Prostate gland (tissue), 2 donors: ENCODE data around the gene AIMP1. TPM values are rescaled to one million over a fixed set of nuclear protein-coding genes. Genes with fewer than 3 reads are reported as not detected.
A peak's percentile ranks its signal among the peaks of the same experiment; 100 is the strongest.

Experiments used
- DNase-seq: peaks from one replicate; pipeline ENCODE4 v3.0.0-alpha.2; 2019; ENCODE audit warnings: low spot score
- H3K27ac ChIP-seq, 2 donors: fragments of 200-600 bp; sonication (generic); 2 replicates each; pipeline ENCODE4 v1.5.1; 2017 to 2019
- H3K27me3 ChIP-seq: fragments of 200-600 bp; sonication (generic); replicated peaks from 2 replicates; pipeline ENCODE4 v1.5.1; 2019; ENCODE audit not compliant: insufficient read depth
- H3K36me3 ChIP-seq, 2 donors: fragments of 200-600 bp; sonication (generic); 1 replicate in 1 of 2; 2 replicates in 1 of 2; pipeline versions ENCODE4 v1.5.1 to v1.8.1; 2017 to 2019
- H3K4me1 ChIP-seq: fragments of 200-600 bp; sonication (generic); replicated peaks from 2 replicates; pipeline ENCODE4 v1.5.1; 2019
- H3K4me3 ChIP-seq, 2 donors: fragments of 200-600 bp; sonication (generic); 2 replicates each; pipeline ENCODE4 v1.5.1; 2017 to 2019
- H3K9me3 ChIP-seq: fragments of 200-600 bp; sonication (generic); 2 replicates; pipeline ENCODE4 v1.5.1; 2017
- POLR2A ChIP-seq: fragments of 450-650 bp; IDR thresholded peaks from one replicate; pipeline ENCODE4 v1.6.1; 2016; ENCODE audit warnings: antibody characterized with exemption, mild to moderate bottlenecking
- POLR2AphosphoS5 ChIP-seq: sonication (generic); formaldehyde crosslinking; IDR thresholded peaks from one replicate; pipeline ENCODE4 v1.6.1; 2017; ENCODE audit warnings: antibody characterized with exemption
- WGBS: methylation state at CpG from one replicate; pipeline ENCODE4 v1.1.5; 2018; 5-methylcytosine and 5-hydroxymethylcytosine counted together
- intact Hi-C: fragments of 100-400 bp; cut with DNase I; formaldehyde crosslinking; loops from one replicate; pipeline ENCODE4 v1.14.2; 2022
- total RNA-seq, 2 donors: library from RNA; depleted of rRNA; stranded (reverse); fragments of >200 nt; gene quantifications; one replicate each; pipeline ENCODE4 v1.1.0, GENCODE V29; 2016
- TF ChIP-seq, protein P1 (sequence below), 4 experiments: fragments of 200-600 bp in 2 of 4; fragments of 450-650 bp in 2 of 4; sonication (generic) in 2 of 4; IDR thresholded peaks; 1 replicate in 3 of 4; 2 replicates in 1 of 4; pipeline ENCODE4 v1.5.1; 2016 to 2019; ENCODE audit warnings: antibody characterized with exemption in 4 of 4, mild to moderate bottlenecking in 2 of 4, moderate library complexity in 2 of 4

The AIMP1 gene
- total RNA-seq, 2 donors from 2014 or later, result 20.5 to 32.4 TPM

- intact Hi-C loops, result no loop called here
- H3K9me3 ChIP-seq, result no peaks in the 10 kb centered on the region
- no peak overlapping the region for H3K27ac ChIP-seq
- no peak for DNase-seq
- WGBS, result 67% methylated on average over 1 of the region's 1 CpG
- no peaks in the 10 kb centered on the region for H3K36me3 ChIP-seq
- no peaks in the 10 kb centered on the region for H3K27me3 ChIP-seq
- peaks cover 4% of the 10 kb centered on the region for H3K4me1 ChIP-seq
- TF ChIP-seq POLR2A (no peak), POLR2AphosphoS5 (no peak)
- TF ChIP-seq, protein P1, sequence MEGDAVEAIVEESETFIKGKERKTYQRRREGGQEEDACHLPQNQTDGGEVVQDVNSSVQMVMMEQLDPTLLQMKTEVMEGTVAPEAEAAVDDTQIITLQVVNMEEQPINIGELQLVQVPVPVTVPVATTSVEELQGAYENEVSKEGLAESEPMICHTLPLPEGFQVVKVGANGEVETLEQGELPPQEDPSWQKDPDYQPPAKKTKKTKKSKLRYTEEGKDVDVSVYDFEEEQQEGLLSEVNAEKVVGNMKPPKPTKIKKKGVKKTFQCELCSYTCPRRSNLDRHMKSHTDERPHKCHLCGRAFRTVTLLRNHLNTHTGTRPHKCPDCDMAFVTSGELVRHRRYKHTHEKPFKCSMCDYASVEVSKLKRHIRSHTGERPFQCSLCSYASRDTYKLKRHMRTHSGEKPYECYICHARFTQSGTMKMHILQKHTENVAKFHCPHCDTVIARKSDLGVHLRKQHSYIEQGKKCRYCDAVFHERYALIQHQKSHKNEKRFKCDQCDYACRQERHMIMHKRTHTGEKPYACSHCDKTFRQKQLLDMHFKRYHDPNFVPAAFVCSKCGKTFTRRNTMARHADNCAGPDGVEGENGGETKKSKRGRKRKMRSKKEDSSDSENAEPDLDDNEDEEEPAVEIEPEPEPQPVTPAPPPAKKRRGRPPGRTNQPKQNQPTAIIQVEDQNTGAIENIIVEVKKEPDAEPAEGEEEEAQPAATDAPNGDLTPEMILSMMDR (IDR thresholded peaks at IDR 0.05), result no peak
- no peak overlapping the region for H3K4me3 ChIP-seq
Measured at GRCh38 chr4:106312377-106312776, 4.0 kb upstream of the AIMP1 start.

- intact Hi-C loops, result no loop called here
- no peaks in the 10 kb centered on the region for H3K36me3 ChIP-seq
- H3K4me3 ChIP-seq, result no peak overlapping the region
- WGBS, result 83% methylated on average over 3 of the region's 3 CpGs
- H3K4me1 ChIP-seq, result peaks cover 8% of the 10 kb centered on the region
- no peak for DNase-seq
- TF ChIP-seq, protein P1 (IDR thresholded peaks at IDR 0.05), result no peak
- no peak for TF ChIP-seq POLR2AphosphoS5
- TF ChIP-seq POLR2A, result no peak
- no peak overlapping the region for H3K27ac ChIP-seq
- H3K27me3 ChIP-seq, result no peaks in the 10 kb centered on the region
- no peaks in the 10 kb centered on the region for H3K9me3 ChIP-seq
Measured at GRCh38 chr4:106312997-106313522, 3.3 kb upstream of the AIMP1 start.

DNA sequence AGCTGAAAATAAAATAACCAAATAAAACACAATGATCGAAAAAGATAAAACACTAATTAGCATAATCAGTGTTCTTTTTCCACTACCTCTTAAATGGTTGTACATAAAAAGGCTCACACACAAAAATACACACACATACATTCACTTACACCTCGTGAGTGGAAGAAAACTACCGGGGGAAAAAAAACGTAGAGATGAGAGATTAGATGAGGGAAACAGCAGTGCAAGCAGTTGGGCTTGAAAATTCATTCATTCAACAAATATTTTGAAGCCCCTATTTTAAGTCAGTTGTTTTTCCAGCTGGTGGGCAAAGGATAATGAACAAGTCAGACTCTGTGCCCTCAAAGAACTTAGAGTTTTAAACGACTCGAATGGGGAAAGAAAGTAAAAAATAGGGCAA, 1.4 kb upstream of the AIMP1 start:
- no peak for TF ChIP-seq POLR2A
- TF ChIP-seq, protein P1 (IDR thresholded peaks at IDR 0.05), result no peak
- no peak for TF ChIP-seq POLR2AphosphoS5
- peaks cover 8% of the 10 kb centered on the region for H3K4me1 ChIP-seq
- H3K36me3 ChIP-seq, result no peaks in the 10 kb centered on the region
- H3K27ac ChIP-seq, result peak overlapping the region in 1 of 2 donors; percentile 90
- DNase-seq, result no peak
- H3K27me3 ChIP-seq, result no peaks in the 10 kb centered on the region
- no peaks in the 10 kb centered on the region for H3K9me3 ChIP-seq
- WGBS, result 35% methylated on average over 6 of the region's 6 CpGs
- H3K4me3 ChIP-seq, result peak overlapping the region; percentile 63 to 75
- intact Hi-C loops, result no loop called here

DNA sequence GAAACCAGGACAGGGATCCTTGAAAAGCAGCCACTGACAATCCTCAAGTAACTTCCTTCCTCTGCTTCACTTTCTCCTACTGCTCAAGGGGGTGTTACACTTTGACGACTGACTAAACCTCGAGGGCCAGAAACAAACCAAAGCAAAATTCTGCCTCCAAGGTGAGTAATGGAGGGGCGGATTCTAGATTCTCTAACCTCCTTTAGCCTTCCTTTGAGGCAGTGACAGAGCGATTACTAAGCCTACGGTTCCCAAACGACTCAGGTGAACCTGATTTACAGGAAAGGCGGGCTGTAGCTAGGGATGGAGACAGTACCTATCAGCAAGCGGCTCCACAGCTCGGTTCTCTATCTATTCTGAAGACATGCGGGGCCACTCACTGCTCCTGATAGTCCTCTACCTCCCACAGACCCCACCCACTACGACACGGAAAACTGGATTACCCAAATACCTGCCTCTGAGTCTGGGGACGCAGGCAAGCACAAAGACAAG, 828 bp upstream of the AIMP1 start:
- H3K9me3 ChIP-seq, result no peaks in the 10 kb centered on the region
- intact Hi-C loops, result no loop called here

More for the DNA sequence above, 828 bp upstream of the AIMP1 start:
- Histone ChIP-seq H3K27me3 (no peaks in the 10 kb centered on the region), H3K36me3 (no peaks in the 10 kb centered on the region), H3K4me1 (peaks cover 8% of the 10 kb centered on the region), H3K4me3 (peak overlapping the region; percentile 63 to 75), H3K27ac (peak overlapping the region; percentile 90 to 92)
- WGBS, result 1% methylated on average over 13 of the region's 13 CpGs
- peak; percentile 39 for DNase-seq
- no peak for TF ChIP-seq POLR2A
- TF ChIP-seq POLR2AphosphoS5, result no peak
- TF ChIP-seq, protein P1 (IDR thresholded peaks at IDR 0.05), result no peak
